ENCODE results near the gene PPP2R5E.
"Not testable (repeated sequence)": the region's sequence is repeated elsewhere in the genome, so short reads cannot be mapped to it uniquely, and the experiment has no call there.

The PPP2R5E gene

DNA sequence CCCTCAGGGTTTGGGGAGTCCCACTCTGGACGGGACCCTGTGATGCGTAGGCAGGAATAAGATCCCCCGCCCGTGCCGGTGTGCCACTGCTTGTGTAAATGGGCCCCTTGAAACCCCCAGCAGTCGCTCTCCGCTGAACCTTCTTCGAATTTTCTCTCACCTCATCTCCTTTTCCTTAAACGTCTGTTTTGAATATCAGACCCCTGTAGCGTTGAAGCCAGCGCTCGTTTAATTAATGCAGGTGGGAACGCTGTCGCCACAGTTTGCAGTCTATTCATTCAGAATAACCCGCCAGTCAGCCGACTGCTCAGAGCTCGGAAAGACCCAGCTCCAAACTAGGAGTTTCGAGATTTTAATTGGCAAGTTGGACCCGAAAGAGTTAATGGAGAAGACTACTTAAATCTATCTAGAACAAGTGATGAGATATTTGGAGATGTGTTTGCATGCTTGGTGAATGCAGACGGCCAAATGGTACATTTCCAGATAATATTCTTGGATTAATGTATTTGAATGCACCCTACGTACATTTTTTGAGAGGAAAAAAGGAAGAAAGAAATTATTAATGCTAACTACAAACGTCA, 739 bp upstream of the PPP2R5E start:
- peak overlapping the region; percentile 94 for H3K27ac Mint-ChIP-seq
- H3K36me3 Mint-ChIP-seq = peaks cover 11% of the 10 kb centered on the region
- peak overlapping the region; percentile 97 for H3K4me3 Mint-ChIP-seq
- H3K27me3 Mint-ChIP-seq = no peaks in the 10 kb centered on the region
- H3K9me3 Mint-ChIP-seq (ENCODE audit: low read depth) = no peaks in the 10 kb centered on the region
- H3K4me1 Mint-ChIP-seq (ENCODE audit: low read depth) = peaks cover 35% of the 10 kb centered on the region

DNA sequence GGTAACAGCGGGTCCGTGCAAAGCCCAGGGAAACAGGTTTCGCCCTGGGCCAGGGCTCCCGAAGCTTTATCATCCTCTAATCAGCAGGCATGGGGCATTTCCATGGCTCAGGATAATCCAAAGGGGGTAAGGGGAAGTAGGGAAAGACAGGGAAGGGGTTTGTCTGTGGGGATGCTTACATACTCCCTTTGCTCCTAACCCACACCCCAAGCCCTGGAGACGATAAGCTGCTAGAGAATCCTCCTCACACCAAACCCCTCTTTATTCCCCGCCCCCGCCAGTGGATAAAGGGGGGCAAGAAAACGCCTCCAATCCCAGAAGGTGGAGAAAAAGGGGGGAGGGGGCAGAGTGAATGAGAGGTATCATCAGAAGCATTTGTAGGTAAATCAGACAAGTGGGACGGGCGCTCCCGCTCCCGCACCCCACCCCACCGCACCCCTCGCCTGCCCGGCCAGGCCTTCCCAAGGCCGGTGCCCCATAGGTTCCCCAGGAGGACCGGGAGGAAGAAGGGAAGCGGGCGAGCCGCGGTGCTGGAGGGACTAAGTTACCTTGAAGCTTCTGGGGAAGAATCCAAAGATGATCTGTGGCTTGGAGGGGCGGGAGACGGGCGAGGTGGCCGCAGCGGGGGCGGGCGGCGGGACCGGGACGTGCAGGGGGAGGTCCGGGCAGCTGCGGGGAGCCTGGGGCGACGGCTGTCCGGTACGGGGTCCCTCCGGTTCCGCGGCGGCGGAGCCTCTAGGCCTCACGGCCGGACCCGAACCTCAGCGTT, 762 bp downstream of the PPP2R5E start:
- no peaks in the 10 kb centered on the region for H3K27me3 Mint-ChIP-seq
- peak overlapping the region; percentile 97 for H3K4me3 Mint-ChIP-seq
- no peaks in the 10 kb centered on the region for H3K9me3 Mint-ChIP-seq (ENCODE audit: low read depth)
- peaks cover 39% of the 10 kb centered on the region for H3K4me1 Mint-ChIP-seq (ENCODE audit: low read depth)
- peak overlapping the region; percentile 70 for H3K27ac Mint-ChIP-seq
- H3K36me3 Mint-ChIP-seq = peaks cover 15% of the 10 kb centered on the region

DNA sequence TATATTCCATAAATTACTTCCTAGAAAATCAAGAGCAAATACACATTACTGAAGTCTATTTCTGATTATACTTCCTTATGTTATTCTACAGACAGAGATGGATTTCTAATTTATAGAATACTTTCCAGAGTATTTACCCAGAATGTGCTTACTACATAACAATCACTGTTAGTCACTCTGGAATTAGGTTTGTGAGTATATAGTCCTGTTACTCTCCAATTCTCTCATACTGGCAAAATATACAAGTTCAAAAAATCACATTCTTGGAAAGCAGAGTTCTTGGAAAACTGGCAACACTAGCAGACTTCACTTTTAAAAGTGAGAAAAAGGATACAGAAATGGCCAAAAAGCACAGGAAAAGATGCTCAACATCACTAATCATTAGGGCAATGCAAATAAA, 7.3 kb downstream of the PPP2R5E start:
- Mint-ChIP-seq H3K36me3 (peaks cover 21% of the 10 kb centered on the region), H3K4me3 (no peak overlapping the region), H3K9me3 (ENCODE audit: low read depth) (no peaks in the 10 kb centered on the region), H3K27ac (no peak overlapping the region), H3K27me3 (no peaks in the 10 kb centered on the region), H3K4me1 (ENCODE audit: low read depth) (peaks cover 38% of the 10 kb centered on the region)

DNA sequence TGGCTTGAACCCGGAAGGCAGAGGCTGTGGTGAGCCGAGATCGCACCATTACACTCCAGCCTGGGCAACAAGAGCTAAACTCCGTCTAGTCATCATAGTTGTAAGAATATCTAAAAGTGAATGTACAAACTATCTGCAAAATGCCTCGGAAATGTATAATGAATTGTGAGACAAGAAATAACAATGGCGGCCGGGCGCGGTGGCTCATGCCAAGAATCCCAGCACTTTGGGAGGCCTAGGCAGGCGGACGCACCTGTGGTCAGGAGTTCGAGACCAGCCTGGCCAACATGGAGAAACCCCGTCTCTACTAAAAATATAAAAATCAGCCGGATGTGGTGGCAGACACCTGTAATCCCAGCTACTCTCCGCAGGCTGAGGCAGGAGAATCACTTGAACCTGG, 9.7 kb downstream of the PPP2R5E start:
- Mint-ChIP-seq H3K36me3 (peaks cover 13% of the 10 kb centered on the region), H3K4me3 (no peak overlapping the region), H3K27me3 (no peaks in the 10 kb centered on the region), H3K9me3 (ENCODE audit: low read depth) (no peaks in the 10 kb centered on the region), H3K27ac (no peak overlapping the region), H3K4me1 (ENCODE audit: low read depth) (peaks cover 29% of the 10 kb centered on the region)

DNA sequence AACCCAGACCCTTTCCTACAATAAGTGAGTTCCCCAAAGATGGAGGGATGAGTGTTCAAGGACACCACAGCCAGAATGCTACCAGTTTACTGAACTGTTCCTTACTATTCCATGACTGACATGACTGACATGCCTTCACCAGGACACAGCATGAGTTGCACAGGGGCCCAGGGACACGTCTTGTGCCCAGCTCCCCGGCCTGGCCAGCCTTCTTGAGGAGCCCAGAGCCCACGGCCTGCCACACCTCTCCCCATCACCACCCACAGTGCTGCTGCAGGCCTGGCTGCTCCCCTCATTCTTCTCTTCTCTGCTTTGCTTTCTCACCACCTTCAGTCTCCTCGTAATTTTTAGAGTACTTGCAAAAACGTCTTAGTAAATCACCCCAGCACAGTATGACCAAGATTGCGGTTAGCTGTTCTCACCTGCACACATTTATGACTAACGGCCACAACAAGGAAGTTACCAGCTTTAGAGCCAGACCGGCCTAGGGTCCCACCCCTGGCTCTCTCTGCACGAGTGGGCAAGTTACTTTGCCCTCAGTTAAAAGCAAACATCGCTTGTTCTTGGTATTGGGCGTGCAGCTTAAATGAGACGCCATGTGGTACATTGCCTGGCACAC, 18.5 kb downstream of the PPP2R5E start:
- peaks cover 19% of the 10 kb centered on the region for H3K4me1 Mint-ChIP-seq (ENCODE audit: low read depth)
- H3K4me3 Mint-ChIP-seq = no peak overlapping the region
- no peaks in the 10 kb centered on the region for H3K9me3 Mint-ChIP-seq (ENCODE audit: low read depth)
- peak overlapping the region; percentile 4 for H3K27ac Mint-ChIP-seq
- no peaks in the 10 kb centered on the region for H3K27me3 Mint-ChIP-seq
- H3K36me3 Mint-ChIP-seq = peaks cover 14% of the 10 kb centered on the region

DNA sequence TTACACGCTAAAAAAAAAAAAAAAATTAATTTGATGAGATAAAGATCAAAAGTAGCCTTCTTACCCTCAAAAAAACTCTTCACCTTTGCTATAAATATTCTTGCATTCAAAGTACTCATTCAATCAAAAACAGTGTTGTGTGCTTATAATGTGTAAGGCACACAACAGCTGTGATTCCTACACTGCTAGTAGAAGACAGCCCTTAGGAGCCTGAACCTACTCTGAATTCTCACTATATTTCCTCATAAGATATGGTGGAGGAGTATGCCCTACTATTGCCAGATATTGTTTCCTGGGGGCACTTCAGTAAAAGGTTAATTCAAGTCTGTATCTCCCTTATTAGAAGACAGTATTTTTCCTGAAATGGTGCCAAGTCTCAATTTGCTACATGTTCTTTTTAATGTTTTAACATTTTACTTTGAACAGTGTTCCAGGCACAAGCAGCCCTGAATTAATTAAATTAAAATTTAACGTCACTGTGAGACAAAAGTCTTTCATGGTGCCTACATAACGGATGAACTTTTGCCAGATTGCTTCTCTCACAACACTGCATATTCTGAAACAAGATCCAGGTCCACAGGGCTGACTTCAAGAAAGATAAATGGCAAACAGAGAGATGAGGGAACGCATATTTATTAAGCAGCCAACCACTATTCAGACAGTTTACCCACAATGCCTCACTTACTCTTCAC, 19.3 kb downstream of the PPP2R5E start:
- Mint-ChIP-seq H3K4me3 (no peak overlapping the region), H3K27ac (peak overlapping the region; percentile 4), H3K4me1 (ENCODE audit: low read depth) (peaks cover 18% of the 10 kb centered on the region), H3K9me3 (ENCODE audit: low read depth) (no peaks in the 10 kb centered on the region), H3K27me3 (no peaks in the 10 kb centered on the region), H3K36me3 (peaks cover 14% of the 10 kb centered on the region)

DNA sequence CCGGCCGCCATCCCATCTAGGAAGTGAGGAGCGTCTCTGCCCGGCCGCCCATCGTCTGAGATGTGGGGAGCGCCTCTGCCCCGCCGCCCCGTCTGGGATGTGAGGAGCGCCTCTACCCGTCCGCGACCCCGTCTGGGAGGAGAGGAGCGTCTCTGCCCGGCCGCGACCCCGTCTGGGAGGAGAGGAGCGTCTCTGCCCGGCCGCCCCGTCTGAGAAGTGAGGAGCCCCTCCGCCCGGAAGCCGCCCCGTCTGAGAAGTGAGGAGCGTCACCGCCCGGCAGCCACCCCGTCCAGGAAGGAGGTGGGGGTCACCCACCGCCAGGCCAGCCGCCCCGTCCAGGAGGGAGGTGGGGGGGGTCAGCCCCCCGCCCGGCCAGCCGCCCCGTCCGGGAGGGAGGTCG, 20.7 kb downstream of the PPP2R5E start:
- peaks cover 14% of the 10 kb centered on the region for H3K36me3 Mint-ChIP-seq
- H3K27me3 Mint-ChIP-seq; H3K27ac Mint-ChIP-seq; H3K4me3 Mint-ChIP-seq; H3K9me3 Mint-ChIP-seq (ENCODE audit: low read depth): not testable (repeated sequence)
- H3K4me1 Mint-ChIP-seq (ENCODE audit: low read depth) = peaks cover 20% of the 10 kb centered on the region

DNA sequence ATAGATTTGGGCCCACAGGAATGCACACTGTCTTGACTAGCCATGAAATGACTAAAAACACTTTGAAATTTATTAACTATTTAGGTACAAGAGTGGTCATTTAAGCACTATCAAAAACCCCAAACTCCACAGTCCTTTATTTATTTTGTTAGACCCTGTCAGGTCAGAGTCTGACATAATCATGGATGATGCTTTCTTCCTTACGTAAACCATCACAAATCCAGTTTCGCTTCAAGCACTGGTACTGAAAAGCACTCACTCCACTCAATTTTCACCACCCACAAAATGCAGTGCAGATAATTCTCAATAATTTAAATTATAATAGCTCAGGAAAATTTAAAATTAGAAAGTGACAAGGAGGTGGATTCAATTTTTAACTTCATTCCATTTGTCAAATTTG, 25.8 kb downstream of the PPP2R5E start:
- Mint-ChIP-seq H3K4me1 (ENCODE audit: low read depth) (peaks cover 38% of the 10 kb centered on the region), H3K9me3 (ENCODE audit: low read depth) (no peaks in the 10 kb centered on the region), H3K27me3 (no peaks in the 10 kb centered on the region), H3K4me3 (no peak overlapping the region), H3K27ac (no peak overlapping the region), H3K36me3 (peaks cover 8% of the 10 kb centered on the region)

DNA sequence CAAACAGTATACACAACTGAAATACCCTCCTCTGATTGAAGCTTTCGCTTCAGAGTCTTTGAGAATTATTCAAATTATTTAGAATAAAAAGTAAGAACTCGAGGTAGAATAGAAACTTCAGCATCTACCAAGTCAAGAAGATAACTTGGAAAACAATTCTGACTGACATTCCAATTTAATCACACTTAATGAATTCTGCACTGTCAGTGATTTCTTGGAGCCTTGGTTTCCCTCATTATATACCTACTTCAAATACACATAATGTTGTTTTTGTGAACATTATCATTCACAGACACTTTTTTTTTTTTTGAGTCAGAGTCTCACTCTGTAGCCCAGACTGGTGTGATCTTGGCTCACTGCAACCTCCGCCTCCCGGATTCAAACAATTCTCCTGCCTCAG, 27.9 kb downstream of the PPP2R5E start:
- Mint-ChIP-seq H3K27me3 (no peaks in the 10 kb centered on the region), H3K4me3 (no peak overlapping the region), H3K36me3 (peaks cover 5% of the 10 kb centered on the region), H3K9me3 (ENCODE audit: low read depth) (no peaks in the 10 kb centered on the region), H3K4me1 (ENCODE audit: low read depth) (peaks cover 55% of the 10 kb centered on the region), H3K27ac (no peak overlapping the region)

DNA sequence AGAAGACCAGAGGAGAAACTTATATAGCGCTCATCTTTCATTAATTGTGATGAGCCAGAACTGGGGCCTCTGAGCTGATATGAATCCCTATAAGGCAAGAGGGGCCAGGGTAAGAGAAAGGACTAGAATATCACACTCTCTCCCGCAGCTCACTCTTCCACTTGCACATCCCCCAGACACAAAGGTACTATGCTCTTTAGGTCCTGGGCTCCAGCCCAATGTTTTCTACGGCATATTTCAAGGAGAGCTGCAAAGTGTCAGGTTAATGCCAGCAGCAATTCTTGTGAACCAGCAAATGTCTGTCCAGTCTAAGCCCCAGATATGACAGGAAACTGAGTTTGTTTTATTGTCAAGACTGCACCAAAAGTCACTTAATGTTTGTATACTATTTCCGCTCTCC, 29.4 kb downstream of the PPP2R5E start:
- Mint-ChIP-seq H3K27ac (no peak overlapping the region), H3K27me3 (no peaks in the 10 kb centered on the region), H3K36me3 (peaks cover 4% of the 10 kb centered on the region), H3K4me1 (ENCODE audit: low read depth) (peaks cover 62% of the 10 kb centered on the region), H3K4me3 (no peak overlapping the region), H3K9me3 (ENCODE audit: low read depth) (no peaks in the 10 kb centered on the region)

DNA sequence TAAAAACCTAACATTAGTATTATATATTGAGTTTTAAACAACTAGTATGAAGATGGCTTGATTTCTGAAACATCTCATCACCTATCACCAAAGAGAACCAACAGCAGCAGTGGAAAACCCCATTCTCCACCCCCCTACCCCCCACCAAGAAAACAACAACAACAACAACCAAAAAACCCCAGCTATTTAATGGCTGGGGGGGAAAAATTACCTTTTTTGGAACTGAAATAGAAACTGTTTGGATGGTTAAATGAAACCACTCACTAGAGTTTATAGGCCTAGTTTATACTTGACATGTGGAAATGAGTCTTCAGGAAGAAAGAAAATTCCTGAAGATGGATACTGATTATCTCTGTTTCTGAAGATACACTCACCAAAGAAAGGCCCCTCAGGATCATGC, 30.3 kb downstream of the PPP2R5E start:
- no peaks in the 10 kb centered on the region for H3K27me3 Mint-ChIP-seq
- H3K4me1 Mint-ChIP-seq (ENCODE audit: low read depth) = peaks cover 71% of the 10 kb centered on the region
- no peak overlapping the region for H3K27ac Mint-ChIP-seq
- no peak overlapping the region for H3K4me3 Mint-ChIP-seq
- peaks cover 4% of the 10 kb centered on the region for H3K36me3 Mint-ChIP-seq
- no peaks in the 10 kb centered on the region for H3K9me3 Mint-ChIP-seq (ENCODE audit: low read depth)

DNA sequence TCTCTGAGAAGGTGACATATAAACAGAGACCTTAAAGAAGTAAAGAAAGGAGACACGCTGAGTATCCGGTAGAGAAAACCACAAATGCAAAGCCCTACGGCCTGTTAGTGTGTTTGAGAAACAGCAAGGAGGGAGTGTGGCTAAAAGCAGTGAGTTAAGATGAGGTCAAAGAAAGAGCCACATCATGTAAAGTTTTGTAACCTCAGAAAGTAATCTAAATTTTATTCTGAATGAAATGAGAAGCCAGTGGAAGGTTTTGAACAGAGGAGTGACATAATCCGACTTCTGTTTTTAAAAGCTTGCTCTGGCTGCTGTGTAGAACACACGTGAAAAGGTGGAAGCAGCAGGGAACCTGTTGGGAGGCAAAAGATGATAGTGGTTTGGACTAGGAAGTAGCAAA, 32.6 kb downstream of the PPP2R5E start:
- H3K27ac Mint-ChIP-seq = peak overlapping the region; percentile 66
- H3K4me1 Mint-ChIP-seq (ENCODE audit: low read depth) = peaks cover 65% of the 10 kb centered on the region
- peak overlapping the region; percentile 40 for H3K4me3 Mint-ChIP-seq
- no peaks in the 10 kb centered on the region for H3K27me3 Mint-ChIP-seq
- H3K9me3 Mint-ChIP-seq (ENCODE audit: low read depth) = no peaks in the 10 kb centered on the region
- peaks cover 1% of the 10 kb centered on the region for H3K36me3 Mint-ChIP-seq

DNA sequence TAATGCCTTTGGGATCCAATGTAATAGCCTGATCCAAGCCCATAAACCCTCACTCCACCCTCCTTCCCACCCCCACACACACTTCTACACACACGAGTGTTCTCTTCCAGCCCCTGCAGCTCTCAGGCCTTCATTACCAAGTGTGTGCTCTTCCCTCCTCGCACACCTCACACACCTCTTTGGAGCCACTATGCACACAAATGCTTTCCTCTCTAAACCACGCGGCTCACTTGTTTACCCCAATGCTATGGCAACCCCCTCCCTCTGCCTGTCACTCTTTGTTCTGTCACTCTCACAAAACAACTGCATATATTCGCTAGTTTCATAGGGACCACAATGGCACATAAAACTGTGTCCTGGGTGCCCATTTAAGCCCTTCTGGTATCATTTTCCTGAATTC, 35.1 kb downstream of the PPP2R5E start:
- peaks cover 3% of the 10 kb centered on the region for H3K36me3 Mint-ChIP-seq

DNA sequence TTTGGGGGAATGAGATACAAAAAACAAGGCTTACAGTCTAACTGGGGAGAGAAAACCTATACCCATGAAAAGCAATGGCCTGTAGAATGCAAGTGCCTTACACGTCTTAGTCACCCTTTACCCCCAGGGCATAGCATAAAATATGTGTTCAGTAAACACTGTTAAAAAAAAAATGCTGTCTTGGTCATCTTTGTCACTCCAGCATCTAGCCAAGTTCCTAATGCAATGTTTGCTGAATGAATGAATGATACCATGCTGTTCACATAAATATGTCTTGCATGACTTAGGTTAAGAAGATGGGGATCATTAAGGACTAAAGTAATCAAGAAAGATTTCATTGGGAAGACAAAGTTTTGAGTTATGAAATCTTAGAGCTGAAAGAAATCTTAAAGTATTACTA, 38.5 kb downstream of the PPP2R5E start:
- Mint-ChIP-seq H3K4me1 (ENCODE audit: low read depth) (peaks cover 38% of the 10 kb centered on the region), H3K4me3 (no peak overlapping the region), H3K27me3 (no peaks in the 10 kb centered on the region), H3K9me3 (ENCODE audit: low read depth) (no peaks in the 10 kb centered on the region), H3K27ac (no peak overlapping the region), H3K36me3 (peaks cover 3% of the 10 kb centered on the region)

More for the DNA sequence above, 35.1 kb downstream of the PPP2R5E start:
- Mint-ChIP-seq H3K4me1 (ENCODE audit: low read depth) (peaks cover 59% of the 10 kb centered on the region), H3K9me3 (ENCODE audit: low read depth) (no peaks in the 10 kb centered on the region), H3K4me3 (no peak overlapping the region), H3K27me3 (no peaks in the 10 kb centered on the region), H3K27ac (no peak overlapping the region)

DNA sequence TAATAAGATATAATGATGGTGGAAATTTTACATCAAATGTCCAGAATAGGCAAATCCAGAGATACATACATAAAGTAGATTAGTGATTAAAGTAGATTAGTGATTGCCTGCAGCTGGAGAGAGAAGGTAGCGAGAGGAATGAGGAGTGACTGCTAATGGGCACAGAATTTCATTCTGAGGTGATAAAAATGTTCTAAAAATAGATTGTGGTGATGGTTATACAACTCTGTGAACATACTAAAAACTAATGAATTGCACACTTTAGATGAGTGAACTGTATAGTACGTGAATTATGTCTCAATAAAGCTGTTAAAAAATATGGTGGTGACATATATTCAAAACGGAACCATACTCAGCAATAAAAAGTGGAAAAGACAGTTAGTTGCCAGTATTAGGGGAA, 41.7 kb downstream of the PPP2R5E start:
- Mint-ChIP-seq H3K4me3 (no peak overlapping the region), H3K36me3 (peaks cover 5% of the 10 kb centered on the region), H3K4me1 (ENCODE audit: low read depth) (peaks cover 37% of the 10 kb centered on the region), H3K27me3 (no peaks in the 10 kb centered on the region), H3K27ac (no peak overlapping the region), H3K9me3 (ENCODE audit: low read depth) (no peaks in the 10 kb centered on the region)
